Keratinocyte (primary cell): ENCODE results near the gene BNC2. TPM values are rescaled to one million over a fixed set of nuclear protein-coding genes. Genes with fewer than 3 reads are reported as not detected.

Experiments used
- DNase-seq: peaks from one replicate; pipeline ENCODE4 v3.0.0-alpha.2; 2011; ENCODE audit warnings: low read depth, missing footprints, low spot score
- FAIRE-seq: peaks from 2 replicates; lab custom pipeline; 2011; peaks lifted over from hg19 to GRCh38; lab: Jason Lieb, UNC
- H2AFZ ChIP-seq: 2 replicates; pipeline ENCODE4 v1.6.0; 2012; ENCODE audit warnings: low read length, control low read depth, inconsistent platforms; ENCODE audit not compliant: control insufficient read depth
- H3K27ac ChIP-seq: 2 replicates; pipeline ENCODE4 v1.5.1; 2011; ENCODE audit warnings: low read length; ENCODE audit not compliant: control insufficient read depth, insufficient read depth
- H3K27me3 ChIP-seq: 3 replicates; pipeline ENCODE4 v1.6.0; 2011; ENCODE audit warnings: low read length; ENCODE audit not compliant: control insufficient read depth, insufficient read depth; ENCODE audit errors: extremely low read depth
- H3K36me3 ChIP-seq, 2 experiments: 2 replicates in 1 of 2; 3 replicates in 1 of 2; pipeline ENCODE4 v1.5.1; 2011; ENCODE audit warnings: low read length in 2 of 2, mild to moderate bottlenecking in 1 of 2; ENCODE audit not compliant: control insufficient read depth in 2 of 2, insufficient read depth in 2 of 2; ENCODE audit errors: extremely low read depth in 1 of 2
- H3K4me1 ChIP-seq: 3 replicates; pipeline ENCODE4 v1.5.1; 2011; ENCODE audit warnings: low read length; ENCODE audit not compliant: control insufficient read depth, insufficient read depth; ENCODE audit errors: extremely low read depth
- H3K4me2 ChIP-seq: 3 replicates; pipeline ENCODE4 v1.6.0; 2011; ENCODE audit warnings: low read depth, low read length; ENCODE audit not compliant: control insufficient read depth, insufficient read depth; ENCODE audit errors: extremely low read depth
- H3K4me3 ChIP-seq, 3 experiments: fragments of 200-600 bp in 1 of 3; sonication (generic) in 1 of 3; 2 replicates in 2 of 3; 3 replicates in 1 of 3; pipeline ENCODE4 v1.5.1; 2011 to 2016; ENCODE audit warnings: low read length in 3 of 3, mild to moderate bottlenecking in 3 of 3, control low read depth in 2 of 3, inconsistent platforms in 1 of 3, low read depth in 1 of 3, mixed read lengths in 1 of 3, mixed run types in 1 of 3, moderate library complexity in 1 of 3; ENCODE audit not compliant: control insufficient read depth in 2 of 3, insufficient read depth in 2 of 3; ENCODE audit errors: extremely low read depth in 1 of 3
- H3K79me2 ChIP-seq: 2 replicates; pipeline ENCODE4 v1.6.0; 2012; ENCODE audit warnings: low read length; ENCODE audit not compliant: control insufficient read depth, insufficient read depth
- H3K9ac ChIP-seq: 3 replicates; pipeline ENCODE4 v1.6.0; 2011; ENCODE audit warnings: low read length; ENCODE audit not compliant: control insufficient read depth, insufficient read depth; ENCODE audit errors: extremely low read depth
- H3K9me1 ChIP-seq: 3 replicates; pipeline ENCODE4 v1.6.0; 2011; ENCODE audit warnings: low read length; ENCODE audit not compliant: control insufficient read depth, insufficient read depth; ENCODE audit errors: extremely low read depth
- H3K9me3 ChIP-seq: 2 replicates; pipeline ENCODE4 v1.5.1; 2012; ENCODE audit warnings: low read depth, low read length; ENCODE audit not compliant: control insufficient read depth
- H4K20me1 ChIP-seq: 3 replicates; pipeline ENCODE4 v1.6.0; 2011; ENCODE audit warnings: low read length; ENCODE audit not compliant: control insufficient read depth, insufficient read depth; ENCODE audit errors: extremely low read depth
- EZH2 ChIP-seq: IDR thresholded peaks from one replicate; pipeline ENCODE4 v1.6.1; 2012; ENCODE audit warnings: inconsistent platforms, mild to moderate bottlenecking, low read length, moderate library complexity
- dilution Hi-C: fragments of 300-500 bp; cut with MboI; formaldehyde crosslinking; loops from one replicate; pipeline ENCODE4 v1.7.0; 2020; ENCODE audit warnings: low sequenced_read_pairs; ENCODE audit not compliant: extremely low pct_ligation_motif_present
- polyA plus RNA-seq, 5 experiments: library from polyadenylated mRNA; depleted of rRNA in 3 of 5; stranded (reverse) in 3 of 5; stranded (forward) in 1 of 5; unstranded in 1 of 5; fragments of >200 nt; gene quantifications; 1 replicate in 1 of 5; 2 replicates in 3 of 5; 3 replicates in 1 of 5; pipeline versions ENCODE4 v1.2.1 to v1.2.3, GENCODE V29; 2011 to 2012; ENCODE audit warnings: missing spikeins in 2 of 5, low read depth in 1 of 5, low replicate concordance in 1 of 5
- TF ChIP-seq, protein P1 (sequence below), 3 experiments: IDR thresholded peaks in 1 of 3; conservative IDR thresholded peaks in 1 of 3; optimal IDR thresholded peaks in 1 of 3; 2 replicates in 2 of 3; 3 replicates in 1 of 3; pipeline versions ENCODE3 to v1.5.1; 2011; ENCODE audit warnings: low read length in 3 of 3, mild to moderate bottlenecking in 3 of 3, moderate library complexity in 2 of 3, control low read depth in 1 of 3, inconsistent platforms in 1 of 3; ENCODE audit not compliant: insufficient read depth in 2 of 3; ENCODE audit errors: extremely low read depth in 1 of 3

Gene BNC2
- polyA plus RNA-seq, 1 donor (not counting 4 experiments of a cell fraction or from before 2014, with no cell fraction given): 1.1 TPM

DNA sequence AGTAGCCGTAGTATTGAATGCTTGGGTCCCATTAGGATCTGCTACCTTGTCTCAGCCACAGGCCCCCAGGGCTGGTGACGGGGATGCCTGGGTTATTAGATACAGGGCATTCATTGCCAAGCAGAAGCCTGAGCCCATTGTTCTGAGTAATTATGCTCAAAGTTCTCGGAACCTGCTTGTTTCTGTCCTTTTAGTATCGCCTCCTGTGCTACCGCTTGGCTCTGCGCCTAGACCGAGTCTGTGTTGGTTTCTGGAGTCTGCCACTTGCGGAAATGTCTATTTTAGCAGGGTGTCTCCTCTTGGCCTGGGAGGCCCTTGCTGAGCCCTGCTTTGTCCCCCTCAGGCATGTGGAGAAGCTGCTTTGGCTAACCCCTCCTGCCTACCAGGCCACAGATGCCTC lies 506.1 kb downstream of the BNC2 start:
- no peak overlapping the region for H3K4me2 ChIP-seq
- H3K36me3 ChIP-seq: no peaks in the 10 kb centered on the region
- no peaks in the 10 kb centered on the region for H3K9me1 ChIP-seq
- no peaks in the 10 kb centered on the region for H3K9me3 ChIP-seq
- H2AFZ ChIP-seq: no peak overlapping the region
- H3K4me1 ChIP-seq: peaks cover 14% of the 10 kb centered on the region
- TF ChIP-seq, protein P1, sequence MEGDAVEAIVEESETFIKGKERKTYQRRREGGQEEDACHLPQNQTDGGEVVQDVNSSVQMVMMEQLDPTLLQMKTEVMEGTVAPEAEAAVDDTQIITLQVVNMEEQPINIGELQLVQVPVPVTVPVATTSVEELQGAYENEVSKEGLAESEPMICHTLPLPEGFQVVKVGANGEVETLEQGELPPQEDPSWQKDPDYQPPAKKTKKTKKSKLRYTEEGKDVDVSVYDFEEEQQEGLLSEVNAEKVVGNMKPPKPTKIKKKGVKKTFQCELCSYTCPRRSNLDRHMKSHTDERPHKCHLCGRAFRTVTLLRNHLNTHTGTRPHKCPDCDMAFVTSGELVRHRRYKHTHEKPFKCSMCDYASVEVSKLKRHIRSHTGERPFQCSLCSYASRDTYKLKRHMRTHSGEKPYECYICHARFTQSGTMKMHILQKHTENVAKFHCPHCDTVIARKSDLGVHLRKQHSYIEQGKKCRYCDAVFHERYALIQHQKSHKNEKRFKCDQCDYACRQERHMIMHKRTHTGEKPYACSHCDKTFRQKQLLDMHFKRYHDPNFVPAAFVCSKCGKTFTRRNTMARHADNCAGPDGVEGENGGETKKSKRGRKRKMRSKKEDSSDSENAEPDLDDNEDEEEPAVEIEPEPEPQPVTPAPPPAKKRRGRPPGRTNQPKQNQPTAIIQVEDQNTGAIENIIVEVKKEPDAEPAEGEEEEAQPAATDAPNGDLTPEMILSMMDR (optimal IDR thresholded peaks at IDR 0.05 in 1 of 3, IDR thresholded peaks at IDR 0.05 in 1 of 3, conservative IDR thresholded peaks at IDR 0.05 in 1 of 3; ENCODE audit: extremely low read depth in 1 of 3, insufficient read depth in 2 of 3, low read length in 3 of 3): no peak
- TF ChIP-seq EZH2: no peak
- no peak for FAIRE-seq
- H4K20me1 ChIP-seq: no peaks in the 10 kb centered on the region
- H3K4me3 ChIP-seq: no peak overlapping the region
- H3K9ac ChIP-seq: no peak overlapping the region
- no peaks in the 10 kb centered on the region for H3K27me3 ChIP-seq
- DNase-seq: no peak
- no peaks in the 10 kb centered on the region for H3K79me2 ChIP-seq
- no peak overlapping the region for H3K27ac ChIP-seq
- dilution Hi-C loops: no loop called here

GRCh38 chr9:16363916-16364315 lies 506.6 kb downstream of the BNC2 start:
- FAIRE-seq: no peak
- DNase-seq: no peak

More at GRCh38 chr9:16363916-16364315, 506.6 kb downstream of the BNC2 start:
- H3K4me3 ChIP-seq: no peak overlapping the region
- H3K4me2 ChIP-seq: no peak overlapping the region
- no peaks in the 10 kb centered on the region for H3K79me2 ChIP-seq
- no peak overlapping the region for H2AFZ ChIP-seq
- H3K36me3 ChIP-seq: no peaks in the 10 kb centered on the region
- H3K9me3 ChIP-seq: no peaks in the 10 kb centered on the region
- no peak overlapping the region for H3K27ac ChIP-seq
- H4K20me1 ChIP-seq: no peaks in the 10 kb centered on the region
- no peaks in the 10 kb centered on the region for H3K27me3 ChIP-seq
- no peak overlapping the region for H3K9ac ChIP-seq
- no peak for TF ChIP-seq EZH2
- TF ChIP-seq, protein P1 (optimal IDR thresholded peaks at IDR 0.05 in 1 of 3, IDR thresholded peaks at IDR 0.05 in 1 of 3, conservative IDR thresholded peaks at IDR 0.05 in 1 of 3; ENCODE audit: extremely low read depth in 1 of 3, insufficient read depth in 2 of 3, low read length in 3 of 3): no peak
- peaks cover 13% of the 10 kb centered on the region for H3K4me1 ChIP-seq
- no peaks in the 10 kb centered on the region for H3K9me1 ChIP-seq
- dilution Hi-C loops: no loop called here
